H9 (cell line): Measurements from ENCODE around the gene MRI1. TPM values are rescaled to one million over a fixed set of nuclear protein-coding genes. Genes with fewer than 3 reads are reported as not detected.
A peak's percentile ranks its signal among the peaks of the same experiment; 100 is the strongest.
"Not testable (repeated sequence)": the region's sequence is repeated elsewhere in the genome, so short reads cannot be mapped to it uniquely, and the experiment has no call there.

ENCODE experiments used
- DNase-seq: peaks from one replicate; pipeline ENCODE4 v3.0.0-alpha.2; 2017
- H2AFZ ChIP-seq: one replicate; pipeline ENCODE4 v1.6.1; 2013; ENCODE audit warnings: mild to moderate bottlenecking, low read length, control low read depth, moderate library complexity
- H2AK5ac ChIP-seq: 2 replicates; pipeline ENCODE4 v1.6.1; 2013; ENCODE audit warnings: low read length, control low read depth, mixed read lengths; ENCODE audit not compliant: insufficient read length
- H2BK120ac ChIP-seq: one replicate; pipeline ENCODE4 v1.6.1; 2013; ENCODE audit warnings: low read depth, mild to moderate bottlenecking, low read length, control low read depth, inconsistent platforms; ENCODE audit not compliant: poor library complexity, severe bottlenecking
- H2BK12ac ChIP-seq: 2 replicates; pipeline ENCODE4 v1.6.1; 2013; ENCODE audit warnings: low read length, control low read depth, mixed read lengths, low read depth; ENCODE audit not compliant: insufficient read length
- H2BK15ac ChIP-seq: 2 replicates; pipeline ENCODE4 v1.6.1; 2013; ENCODE audit warnings: low read depth, low read length, control low read depth
- H2BK20ac ChIP-seq: one replicate; pipeline ENCODE4 v1.6.1; 2013; ENCODE audit warnings: low read depth, mild to moderate bottlenecking, low read length, control low read depth, inconsistent platforms; ENCODE audit not compliant: poor library complexity, severe bottlenecking
- H2BK5ac ChIP-seq: 2 replicates; pipeline ENCODE4 v1.6.1; 2013; ENCODE audit warnings: low read length, control low read depth, mixed read lengths; ENCODE audit not compliant: insufficient read length
- H3K14ac ChIP-seq: 2 replicates; pipeline ENCODE4 v1.6.1; 2013; ENCODE audit warnings: low read length, control low read depth; ENCODE audit not compliant: insufficient read depth
- H3K18ac ChIP-seq: 2 replicates; pipeline ENCODE4 v1.6.1; 2013; ENCODE audit warnings: low read depth, mild to moderate bottlenecking, mixed read lengths, low read length, control low read depth; ENCODE audit not compliant: insufficient read length
- H3K23ac ChIP-seq: 2 replicates; pipeline ENCODE4 v1.6.1; 2013; ENCODE audit warnings: low read length, control low read depth, mixed read lengths, low read depth; ENCODE audit not compliant: insufficient read length
- H3K23me2 ChIP-seq: 2 replicates; pipeline ENCODE4 v1.6.1; 2013; ENCODE audit warnings: low read depth, mild to moderate bottlenecking, mixed read lengths, low read length, control low read depth; ENCODE audit not compliant: insufficient read length, poor library complexity, severe bottlenecking
- H3K27ac ChIP-seq: 2 replicates; pipeline ENCODE4 v1.5.1; 2013; ENCODE audit warnings: low read length, control low read depth, mixed read lengths, low read depth; ENCODE audit not compliant: insufficient read length
- H3K27me3 ChIP-seq: 2 replicates; pipeline ENCODE4 v1.6.1; 2013; ENCODE audit warnings: low read length, control low read depth, inconsistent platforms; ENCODE audit not compliant: insufficient read depth
- H3K4ac ChIP-seq: 2 replicates; pipeline ENCODE4 v1.6.1; 2013; ENCODE audit warnings: low read depth, mild to moderate bottlenecking, control low read depth, inconsistent platforms, low read length, moderate library complexity
- H3K4me1 ChIP-seq: 2 replicates; pipeline ENCODE4 v1.6.1; 2013; ENCODE audit warnings: low read length, control low read depth, inconsistent platforms; ENCODE audit not compliant: insufficient read depth
- H3K4me2 ChIP-seq: 2 replicates; pipeline ENCODE4 v1.6.1; 2013; ENCODE audit warnings: low read length, control low read depth, mixed read lengths; ENCODE audit not compliant: insufficient read length, insufficient read depth
- H3K56ac ChIP-seq: 2 replicates; pipeline ENCODE4 v1.6.1; 2013; ENCODE audit warnings: low read depth, mild to moderate bottlenecking, mixed read lengths, low read length, control low read depth; ENCODE audit not compliant: insufficient read length
- H3K79me1 ChIP-seq: 2 replicates; pipeline ENCODE4 v1.6.1; 2013; ENCODE audit warnings: low read depth, mild to moderate bottlenecking, moderate library complexity, low read length, control low read depth, inconsistent platforms; ENCODE audit not compliant: insufficient read depth, poor library complexity, severe bottlenecking
- H3K79me2 ChIP-seq: 2 replicates; pipeline ENCODE4 v1.6.1; 2013; ENCODE audit warnings: low read length, control low read depth, inconsistent platforms; ENCODE audit not compliant: insufficient read depth
- H3K9ac ChIP-seq: 2 replicates; pipeline ENCODE4 v1.6.1; 2013; ENCODE audit warnings: low read length, control low read depth, mixed read lengths; ENCODE audit not compliant: insufficient read length; ENCODE audit errors: extremely low read depth
- H3K9me3 ChIP-seq: one replicate; pipeline ENCODE4 v1.6.1; 2013; ENCODE audit warnings: low read depth, low read length, inconsistent platforms; ENCODE audit not compliant: control insufficient read depth
- H3T11ph ChIP-seq: one replicate; pipeline ENCODE4 v1.6.1; 2013; ENCODE audit warnings: mild to moderate bottlenecking, low read length, control low read depth, inconsistent platforms
- H4K20me1 ChIP-seq: one replicate; pipeline ENCODE4 v1.6.1; 2013; ENCODE audit not compliant: control insufficient read depth, insufficient read length, insufficient read depth
- H4K5ac ChIP-seq: 2 replicates; pipeline ENCODE4 v1.6.1; 2013; ENCODE audit warnings: low read depth, mild to moderate bottlenecking, mixed read lengths, low read length, control low read depth; ENCODE audit not compliant: insufficient read length
- H4K8ac ChIP-seq: replicated peaks from 2 replicates; pipeline ENCODE4 v1.6.1; 2013; ENCODE audit warnings: low read length, control low read depth, mixed read lengths, low read depth; ENCODE audit not compliant: insufficient read length
- H4K91ac ChIP-seq: 2 replicates; pipeline ENCODE4 v1.6.1; 2013; ENCODE audit warnings: low read depth, mild to moderate bottlenecking, moderate library complexity, mixed read lengths, low read length, control low read depth; ENCODE audit not compliant: insufficient read length
- H3K27ac Mint-ChIP-seq, 3 experiments: 2 replicates in 2 of 3; 3 replicates in 1 of 3; pipeline ENCODE4 v1.8.0; 2020 to 2021; ENCODE audit warnings: mixed read lengths in 3 of 3, mild to moderate bottlenecking in 1 of 3, moderate library complexity in 1 of 3
- H3K27me3 Mint-ChIP-seq: 2 replicates; pipeline ENCODE4 v1.8.0; 2021; ENCODE audit warnings: low read depth, mild to moderate bottlenecking, moderate library complexity, mixed read lengths
- H3K36me3 Mint-ChIP-seq, 3 experiments: 2 replicates in 2 of 3; 3 replicates in 1 of 3; pipeline ENCODE4 v1.8.0; 2020 to 2021; ENCODE audit warnings: low read depth in 3 of 3, mixed read lengths in 3 of 3; ENCODE audit not compliant: insufficient read depth in 1 of 3
- H3K4me1 Mint-ChIP-seq, 2 experiments: 2 replicates each; pipeline ENCODE4 v1.8.0; 2020; ENCODE audit warnings: mixed read lengths in 2 of 2
- H3K4me3 Mint-ChIP-seq, 2 experiments: 2 replicates in 1 of 2; 3 replicates in 1 of 2; pipeline ENCODE4 v1.8.0; 2020 to 2021; ENCODE audit warnings: mild to moderate bottlenecking in 2 of 2, mixed read lengths in 2 of 2, moderate library complexity in 1 of 2
- H3K9me3 Mint-ChIP-seq, 2 experiments: 2 replicates in 1 of 2; 3 replicates in 1 of 2; pipeline ENCODE4 v1.8.0; 2020; ENCODE audit warnings: mild to moderate bottlenecking in 2 of 2, mixed read lengths in 2 of 2, moderate library complexity in 1 of 2
- WGBS: extraction: QIAGEN DNeasy Blood & Tissue Kit; methylation state at CpG from one replicate; pipeline ENCODE4 v1.1.7; 2013; ENCODE audit warnings: missing lambda C conversion rate, low lambda C conversion rate, mixed read lengths; ENCODE audit not compliant: insufficient read length; ENCODE audit errors: extremely low coverage; 5-methylcytosine and 5-hydroxymethylcytosine counted together
- total RNA-seq: library from RNA; stranded (reverse); gene quantifications from 2 replicates; pipeline ENCODE4 v1.2.1, GENCODE V29; 2021
- TF ChIP-seq, protein P1 (sequence below): fragments of 200-600 bp; sonication (generic); conservative IDR thresholded peaks from 3 replicates; pipeline ENCODE4 v1.8.0; 2021; ENCODE audit warnings: antibody characterized with exemption, mild to moderate bottlenecking

Gene MRI1
- total RNA-seq, 1 experiment from 2014 or later = 19.5 TPM

GRCh38 chr19:13790354-13790753 is 26.0 kb downstream of the MRI1 start:
- H2BK15ac ChIP-seq = no peak overlapping the region
- no peak overlapping the region for H3K23ac ChIP-seq
- no peak overlapping the region for H2BK20ac ChIP-seq
- no peak overlapping the region for H3K27ac ChIP-seq
- no CpG with 5 or more reads among the region's 8 CpGs for WGBS
- H2BK5ac ChIP-seq = no peak overlapping the region
- no peaks in the 10 kb centered on the region for H4K20me1 ChIP-seq
- Mint-ChIP-seq H3K36me3 (no peaks in the 10 kb centered on the region), H3K9me3 (no peaks in the 10 kb centered on the region), H3K27me3 (no peaks in the 10 kb centered on the region), H3K27ac (0 out of 7 replicates have a peak overlapping the region, but pooled peaks of 1 of the 3 experiments have one; percentile 31), H3K4me1 (peaks cover 8 to 11% of the 10 kb centered on the region in 2 experiments), H3K4me3 (no peak overlapping the region)
- no peak overlapping the region for H4K5ac ChIP-seq
- H2AK5ac ChIP-seq = no peak overlapping the region
- no peak overlapping the region for H3K14ac ChIP-seq
- no peaks in the 10 kb centered on the region for H3K79me1 ChIP-seq
- no peak overlapping the region for H3K18ac ChIP-seq
- H3K4me1 ChIP-seq = no peaks in the 10 kb centered on the region
- H2AFZ ChIP-seq = no peak overlapping the region
- H3K4ac ChIP-seq = no peak overlapping the region
- H3T11ph ChIP-seq = no peak overlapping the region
- H2BK12ac ChIP-seq = no peak overlapping the region
- no peaks in the 10 kb centered on the region for H3K79me2 ChIP-seq
- no peak overlapping the region for H4K91ac ChIP-seq
- no peak overlapping the region for H3K56ac ChIP-seq
- no peak for DNase-seq
- H3K27me3 ChIP-seq = no peaks in the 10 kb centered on the region
- H3K9me3 ChIP-seq = no peaks in the 10 kb centered on the region
- no peak overlapping the region for H3K4me2 ChIP-seq
- H3K9ac ChIP-seq = no peak overlapping the region
- TF ChIP-seq, protein P1, sequence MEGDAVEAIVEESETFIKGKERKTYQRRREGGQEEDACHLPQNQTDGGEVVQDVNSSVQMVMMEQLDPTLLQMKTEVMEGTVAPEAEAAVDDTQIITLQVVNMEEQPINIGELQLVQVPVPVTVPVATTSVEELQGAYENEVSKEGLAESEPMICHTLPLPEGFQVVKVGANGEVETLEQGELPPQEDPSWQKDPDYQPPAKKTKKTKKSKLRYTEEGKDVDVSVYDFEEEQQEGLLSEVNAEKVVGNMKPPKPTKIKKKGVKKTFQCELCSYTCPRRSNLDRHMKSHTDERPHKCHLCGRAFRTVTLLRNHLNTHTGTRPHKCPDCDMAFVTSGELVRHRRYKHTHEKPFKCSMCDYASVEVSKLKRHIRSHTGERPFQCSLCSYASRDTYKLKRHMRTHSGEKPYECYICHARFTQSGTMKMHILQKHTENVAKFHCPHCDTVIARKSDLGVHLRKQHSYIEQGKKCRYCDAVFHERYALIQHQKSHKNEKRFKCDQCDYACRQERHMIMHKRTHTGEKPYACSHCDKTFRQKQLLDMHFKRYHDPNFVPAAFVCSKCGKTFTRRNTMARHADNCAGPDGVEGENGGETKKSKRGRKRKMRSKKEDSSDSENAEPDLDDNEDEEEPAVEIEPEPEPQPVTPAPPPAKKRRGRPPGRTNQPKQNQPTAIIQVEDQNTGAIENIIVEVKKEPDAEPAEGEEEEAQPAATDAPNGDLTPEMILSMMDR = no peak
- no peak overlapping the region for H4K8ac ChIP-seq
- H2BK120ac ChIP-seq = no peak overlapping the region
- H3K23me2 ChIP-seq = no peaks in the 10 kb centered on the region

- not testable (repeated sequence) for H2AFZ ChIP-seq, H2BK5ac ChIP-seq, H3K27me3 Mint-ChIP-seq, H2BK12ac ChIP-seq, H3K9ac ChIP-seq, H3K23me2 ChIP-seq, H3K79me2 ChIP-seq, H2BK120ac ChIP-seq, H3K4me1 ChIP-seq, H2AK5ac ChIP-seq, H3K23ac ChIP-seq, DNase-seq, H3T11ph ChIP-seq, H3K4me3 Mint-ChIP-seq, H4K20me1 ChIP-seq, H4K5ac ChIP-seq, H3K27ac ChIP-seq, H3K9me3 Mint-ChIP-seq, H4K91ac ChIP-seq, H3K4me2 ChIP-seq, H3K18ac ChIP-seq, H3K36me3 Mint-ChIP-seq, H3K14ac ChIP-seq, H3K9me3 ChIP-seq, H3K79me1 ChIP-seq, H4K8ac ChIP-seq, H3K27me3 ChIP-seq, H2BK20ac ChIP-seq, H3K4ac ChIP-seq, H3K56ac ChIP-seq, H2BK15ac ChIP-seq
- WGBS = no CpG with 5 or more reads among the region's 9 CpGs
- peaks cover 15 to 17% of the 10 kb centered on the region in 2 experiments for H3K4me1 Mint-ChIP-seq
- peak overlapping the region in 2 of 3 experiments; percentile 82 to 95; a peak in 2 of 7 replicates for H3K27ac Mint-ChIP-seq
These were observed 29.0 kb downstream of the MRI1 start for GRCh38 chr19:13793317-13793716.
